ENCODE data around the gene IMMP2L. TPM values are rescaled to one million over a fixed set of nuclear protein-coding genes. Genes with fewer than 3 reads are reported as not detected.

The IMMP2L gene
- polyA plus RNA-seq, 2 of the 4 experiments (the other 2 are of a cell fraction): 16.1 to 23.8 TPM

- no peak overlapping the region for H3K27ac ChIP-seq
- H3K4me3 ChIP-seq: no peak overlapping the region
- DNase-seq (ENCODE audit: low read depth in 1 of 2, low spot score in 1 of 2) (no peak), FAIRE-seq (no peak), ATAC-seq (no peak)
- CTCF ChIA-PET: no interaction called here
- no peak overlapping the region for H3K4me2 ChIP-seq
- 0 out of 3 replicates have a peak, but pooled peaks cover 5% of the 10 kb centered on the region for H3K4me1 ChIP-seq
- TF ChIP-seq EHMT2 (IDR thresholded peaks at IDR 0.05; ENCODE audit: low read depth) (no peak), ZFP36 (IDR thresholded peaks at IDR 0.05; ENCODE audit: borderline replicate concordance, partially characterized antibody) (no peak), RCOR1 (IDR thresholded peaks at IDR 0.05; ENCODE audit: low read depth, low read length) (no peak), PHF8 (IDR thresholded peaks at IDR 0.05; ENCODE audit: borderline replicate concordance, low read depth) (no peak), HOXB13 (CRISPR knock-in tag; IDR thresholded peaks at IDR 0.05; ENCODE audit: low read depth) (no peak), RARB (CRISPR knock-in tag; IDR thresholded peaks at IDR 0.05) (no peak), KDM1A (IDR thresholded peaks at IDR 0.05; ENCODE audit: low read depth) (no peak), RFX5 (IDR thresholded peaks at IDR 0.05) (no peak), HMGXB4 (CRISPR knock-in tag; IDR thresholded peaks at IDR 0.05; ENCODE audit: borderline replicate concordance) (no peak), CEBPB (IDR thresholded peaks at IDR 0.05) (no peak), NPAS2 (CRISPR knock-in tag; IDR thresholded peaks at IDR 0.05; ENCODE audit: borderline replicate concordance) (no peak), TFCP2L1 (CRISPR knock-in tag; IDR thresholded peaks at IDR 0.05) (no peak)
- TF ChIP-seq, protein P1, sequence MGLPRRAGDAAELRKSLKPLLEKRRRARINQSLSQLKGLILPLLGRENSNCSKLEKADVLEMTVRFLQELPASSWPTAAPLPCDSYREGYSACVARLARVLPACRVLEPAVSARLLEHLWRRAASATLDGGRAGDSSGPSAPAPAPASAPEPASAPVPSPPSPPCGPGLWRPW (IDR thresholded peaks at IDR 0.05): no peak
- TF ChIP-seq, protein P2, sequence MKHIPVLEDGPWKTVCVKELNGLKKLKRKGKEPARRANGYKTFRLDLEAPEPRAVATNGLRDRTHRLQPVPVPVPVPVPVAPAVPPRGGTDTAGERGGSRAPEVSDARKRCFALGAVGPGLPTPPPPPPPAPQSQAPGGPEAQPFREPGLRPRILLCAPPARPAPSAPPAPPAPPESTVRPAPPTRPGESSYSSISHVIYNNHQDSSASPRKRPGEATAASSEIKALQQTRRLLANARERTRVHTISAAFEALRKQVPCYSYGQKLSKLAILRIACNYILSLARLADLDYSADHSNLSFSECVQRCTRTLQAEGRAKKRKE (CRISPR knock-in tag; IDR thresholded peaks at IDR 0.05; ENCODE audit: low read depth): no peak
- POLR2A ChIA-PET: no interaction called here
- no peaks in the 10 kb centered on the region for H3K9me3 ChIP-seq
These were observed 705.2 kb downstream of the IMMP2L start for GRCh38 chr7:110857106-110857505.

DNA sequence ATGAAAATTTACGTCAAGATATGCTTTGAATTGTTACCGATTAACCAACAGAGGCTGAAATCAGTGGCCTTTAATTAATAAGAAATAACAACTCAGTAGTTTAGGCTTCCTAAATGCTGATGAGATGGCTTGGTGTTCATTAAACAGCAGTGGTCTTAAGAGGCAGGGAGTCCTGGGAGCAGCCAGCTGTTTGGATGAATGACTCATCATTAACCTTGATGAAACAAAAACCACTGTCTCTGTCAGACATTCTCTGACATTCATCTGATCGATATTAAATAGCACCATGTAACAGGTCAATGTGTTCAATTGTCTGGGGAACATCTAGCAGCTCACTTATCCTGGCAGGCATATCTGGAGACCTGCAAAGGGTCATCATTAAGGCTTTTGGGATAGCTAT, 705.6 kb downstream of the IMMP2L start:
- ATAC-seq (no peak), DNase-seq (ENCODE audit: low read depth in 1 of 2, low spot score in 1 of 2) (no peak), FAIRE-seq (no peak)
- Histone ChIP-seq H3K4me3 (no peak overlapping the region), H3K9me3 (no peaks in the 10 kb centered on the region), H3K27ac (no peak overlapping the region), H3K4me1 (0 out of 3 replicates have a peak, but pooled peaks cover 5% of the 10 kb centered on the region), H3K4me2 (no peak overlapping the region)
- POLR2A ChIA-PET: no interaction called here
- CTCF ChIA-PET: interaction anchor here (0.8 to 2.0 kb wide), 2 partner anchors 9 to 10 kb away, joined by 3 to 6 read pairs; no protein-coding TSS in a partner anchor
- WGBS (ENCODE audit: missing lambda C conversion rate): 55% methylated on average over 3 of the region's 3 CpGs
- TF ChIP-seq EP300 (IDR thresholded peaks at IDR 0.05): no peak
- no peak for TF ChIP-seq FOSL2 (IDR thresholded peaks at IDR 0.05)
- TF ChIP-seq FOSL2 (CRISPR knock-in tag; IDR thresholded peaks at IDR 0.05): peak; percentile 51; the same call in 1 of the 2 replicates
- no peak for TF ChIP-seq FOXS1 (CRISPR knock-in tag; IDR thresholded peaks at IDR 0.05)
- no peak for TF ChIP-seq ESRRA (IDR thresholded peaks at IDR 0.05; ENCODE audit: borderline replicate concordance, low read length)
- TF ChIP-seq ZNF302 (CRISPR knock-in tag; IDR thresholded peaks at IDR 0.05): no peak
- TF ChIP-seq MAFK (IDR thresholded peaks at IDR 0.05; ENCODE audit: partially characterized antibody): peak; percentile 27
- no peak for TF ChIP-seq MYC (IDR thresholded peaks at IDR 0.05; ENCODE audit: borderline replicate concordance, low read length)
- TF ChIP-seq NFE2L2 (conservative IDR thresholded peaks at IDR 0.05; ENCODE audit: low read length): peak; percentile 27; the same call in 1 of the 2 replicates

DNA sequence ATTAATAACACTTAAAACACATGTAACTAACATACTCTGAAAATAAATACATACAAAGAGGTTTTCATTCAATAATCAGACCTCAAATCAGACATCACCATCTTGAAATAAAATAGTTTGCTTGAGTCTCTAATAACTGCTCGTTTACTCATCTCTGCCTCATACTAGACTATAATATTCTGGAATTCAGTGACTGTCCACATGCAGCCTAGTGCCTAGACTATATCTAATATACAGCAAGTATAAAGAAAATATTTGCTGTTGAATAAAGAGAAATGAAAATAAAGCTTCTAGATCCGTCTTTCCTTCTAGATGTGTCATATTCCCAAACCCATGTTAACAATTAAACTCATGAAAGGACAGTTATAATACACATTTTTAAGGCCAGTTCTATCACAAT, 707.6 kb downstream of the IMMP2L start:
- no peak overlapping the region for H3K4me3 ChIP-seq
- no peak overlapping the region for H3K4me2 ChIP-seq
- POLR2A ChIA-PET: no interaction called here
- 0 out of 3 replicates have a peak, but pooled peaks cover 5% of the 10 kb centered on the region for H3K4me1 ChIP-seq
- TF ChIP-seq ZFP36 (IDR thresholded peaks at IDR 0.05; ENCODE audit: borderline replicate concordance, partially characterized antibody): no peak
- no peak for TF ChIP-seq ZSCAN20 (CRISPR knock-in tag; IDR thresholded peaks at IDR 0.05)
- H3K9me3 ChIP-seq: no peaks in the 10 kb centered on the region
- WGBS (ENCODE audit: missing lambda C conversion rate): 50% methylated on average over 2 of the region's 2 CpGs
- no peak overlapping the region for H3K27ac ChIP-seq
- FAIRE-seq: no peak
- CTCF ChIA-PET: interaction anchor here (0.6 to 1.4 kb wide), 2 partner anchors 14 to 457 kb away, joined by 3 read pairs; no protein-coding TSS in a partner anchor
- no peak for ATAC-seq
- DNase-seq (ENCODE audit: low read depth in 1 of 2, low spot score in 1 of 2): no peak

All from A549 (cell line).